Pons (tissue), 1 donor: ENCODE data around the gene DUSP3.

ENCODE experiments used
- DNase-seq: peaks from one replicate; pipeline ENCODE4 v3.0.0-alpha.2; 2016; ENCODE audit warnings: low spot score

DUSP3 gene

DNA sequence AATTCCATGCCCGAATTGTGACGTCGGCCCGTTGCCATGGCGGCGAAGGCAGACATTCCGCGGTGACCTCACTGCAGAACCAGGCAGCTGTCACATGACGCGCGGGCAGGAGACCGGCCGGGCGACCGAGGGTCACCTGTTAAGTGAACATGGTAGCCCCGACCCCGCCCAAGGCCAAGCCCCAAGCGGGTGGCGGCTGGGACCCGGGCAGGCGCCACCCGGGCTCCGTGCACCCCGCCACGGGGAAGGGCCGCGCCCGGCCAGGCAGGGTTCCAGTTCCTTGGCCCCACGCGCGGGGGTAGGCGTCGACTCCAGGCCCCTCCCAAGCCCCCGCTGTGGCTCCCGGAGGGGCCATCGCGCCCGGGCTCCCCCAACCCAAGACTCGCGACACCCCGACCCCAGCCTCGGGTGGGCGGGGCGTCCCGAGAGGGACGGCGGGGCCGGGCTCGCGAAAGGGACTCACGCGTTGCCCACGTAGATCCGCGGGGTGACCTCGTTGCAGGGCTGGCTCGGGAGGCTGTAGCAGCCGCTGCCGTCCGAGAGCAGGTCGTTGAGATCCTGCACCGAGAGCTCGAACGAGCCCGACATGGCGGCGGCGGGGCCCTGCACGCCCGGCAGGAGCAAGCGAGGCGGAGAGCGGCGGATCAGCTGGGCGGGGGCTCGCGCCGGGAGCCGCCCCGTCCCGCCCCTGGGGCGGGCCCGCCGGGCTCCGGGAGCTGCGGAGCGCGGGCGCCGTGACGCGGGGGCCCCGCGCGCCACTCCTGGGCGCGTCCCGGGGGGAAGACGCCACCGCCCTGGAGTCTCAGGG is at the start of gene DUSP3:
Gene DUSP3 (minus strand): TSS at position 641 of the 808 bp plus-strand sequence. CDS start 53 bp downstream, at position 588.
- peak; percentile 83 for DNase-seq

DNA sequence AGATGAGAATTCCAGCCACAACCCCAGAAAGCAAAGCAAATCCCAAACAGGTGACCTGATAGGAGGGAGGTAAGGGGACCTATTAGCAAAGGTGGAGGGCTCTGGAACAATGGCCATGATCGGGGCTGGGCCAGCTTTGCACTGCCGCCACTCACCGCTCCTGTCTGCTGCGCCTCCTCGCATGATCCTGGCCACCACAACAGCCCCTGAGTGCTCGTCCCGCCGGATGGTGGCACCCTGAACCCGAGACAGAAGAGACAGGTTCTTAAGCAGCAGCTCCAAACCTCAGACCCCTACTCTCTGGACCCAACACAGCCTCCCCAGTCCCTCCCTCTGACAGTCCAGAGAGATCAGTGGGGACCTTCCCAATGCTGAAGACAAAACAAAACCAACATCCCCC is 48.8 kb upstream of the DUSP3 start:
- no peak for DNase-seq

DNA sequence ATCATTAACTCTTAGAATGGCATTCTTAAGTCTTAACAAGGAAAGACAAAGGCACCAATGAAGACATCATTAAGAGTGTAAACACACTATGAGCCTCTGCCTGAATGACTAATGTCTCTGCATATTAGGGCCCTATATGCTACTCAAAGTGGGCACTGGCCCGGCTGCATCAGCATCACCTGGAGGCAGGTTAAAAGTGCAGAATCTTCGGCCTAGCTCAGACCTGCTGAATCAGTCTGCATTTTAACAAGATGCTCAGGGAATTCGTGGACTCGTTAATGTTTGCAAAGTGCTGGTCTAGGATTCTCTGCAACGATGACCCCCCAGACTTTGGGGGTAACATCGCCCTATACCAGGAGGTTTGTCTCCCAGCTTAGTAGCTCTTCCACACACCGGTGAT is 47.4 kb upstream of the DUSP3 start:
- DNase-seq, result no peak

- DNase-seq, result no peak
These were observed 46.8 kb upstream of the DUSP3 start for GRCh38 chr17:43825567-43825966.

DNA sequence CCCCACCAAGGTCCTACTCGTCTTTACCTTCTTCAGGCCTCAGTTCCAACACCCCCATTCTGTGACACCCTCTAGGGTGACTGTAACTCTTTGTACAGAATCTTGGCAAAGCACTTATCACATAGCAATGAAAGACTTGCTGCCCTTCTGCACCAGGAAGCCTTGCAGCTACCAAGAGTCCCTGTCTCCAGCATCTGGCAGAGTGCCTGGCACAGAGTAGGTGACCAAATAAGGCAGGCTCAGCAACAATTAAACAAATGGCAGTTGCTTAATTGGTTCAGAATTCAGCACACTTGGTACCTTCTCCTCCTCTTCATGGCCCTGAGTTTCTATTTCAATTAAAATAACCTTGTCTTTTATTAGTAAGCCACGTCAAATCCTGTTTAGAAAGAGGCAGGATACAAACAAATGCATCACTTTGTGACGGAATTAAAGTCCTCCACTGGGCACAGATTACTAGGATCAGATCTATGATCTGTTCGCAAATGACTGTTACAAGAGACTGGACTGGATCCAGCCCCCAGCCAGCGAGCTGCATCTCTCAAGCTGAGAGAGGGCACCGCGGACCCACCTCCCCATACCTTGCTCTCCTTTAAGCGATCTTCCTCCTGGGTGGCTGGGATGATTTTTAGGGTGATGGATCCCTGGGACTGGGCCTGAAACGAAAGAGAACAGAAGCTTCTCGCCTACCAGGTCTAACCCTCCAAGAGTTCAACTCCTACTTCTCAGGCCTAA is 44.7 kb upstream of the DUSP3 start:
- no peak for DNase-seq

- DNase-seq, result no peak
These were observed 43.9 kb upstream of the DUSP3 start for GRCh38 chr17:43822570-43823190.

DNA sequence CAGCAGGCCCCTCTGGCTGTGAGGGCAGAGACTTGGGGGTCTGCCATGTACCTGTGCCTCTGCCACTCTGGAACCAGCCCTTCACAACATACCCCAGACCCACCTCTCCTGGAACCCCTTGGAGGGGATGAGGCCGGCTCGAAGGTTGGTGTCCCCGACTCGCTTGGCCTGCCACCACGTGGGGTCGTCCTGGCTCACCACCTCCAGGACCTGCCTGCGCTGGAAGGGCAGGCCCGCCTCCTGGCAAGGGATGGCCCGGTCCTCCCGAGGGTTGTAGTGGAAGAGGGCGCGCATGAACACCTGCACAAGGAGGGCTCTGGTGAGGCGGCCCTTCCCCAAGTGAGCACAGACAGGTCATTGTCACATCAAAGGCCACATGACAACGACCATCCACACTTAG is 42.0 kb upstream of the DUSP3 start:
- no peak for DNase-seq

- DNase-seq, result no peak
These were observed 40.2 kb upstream of the DUSP3 start for GRCh38 chr17:43818966-43819365.

- no peak for DNase-seq
These were observed 39.0 kb upstream of the DUSP3 start for GRCh38 chr17:43817826-43818225.

GRCh38 chr17:43816336-43817320 is 37.9 kb upstream of the DUSP3 start:
- DNase-seq, result no peak

DNA sequence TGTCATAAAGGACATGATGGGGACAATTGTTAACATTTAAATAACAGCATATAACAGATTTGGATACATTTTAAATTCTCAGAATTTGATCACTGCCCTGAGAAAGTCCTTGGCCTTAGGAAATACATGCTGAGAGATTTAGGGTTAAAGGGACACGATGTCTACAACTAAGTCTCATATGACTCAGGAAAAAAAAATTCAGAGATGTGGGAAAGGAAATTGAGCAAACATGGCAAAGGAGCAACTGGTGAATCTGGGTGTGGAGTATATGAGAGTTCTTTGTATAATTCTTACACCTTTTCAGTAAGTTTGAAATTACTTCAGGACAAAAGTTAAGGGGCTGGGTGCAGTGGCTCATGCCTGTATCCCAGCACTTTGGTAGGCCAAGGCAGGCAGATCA is 35.9 kb upstream of the DUSP3 start:
- no peak for DNase-seq

DNA sequence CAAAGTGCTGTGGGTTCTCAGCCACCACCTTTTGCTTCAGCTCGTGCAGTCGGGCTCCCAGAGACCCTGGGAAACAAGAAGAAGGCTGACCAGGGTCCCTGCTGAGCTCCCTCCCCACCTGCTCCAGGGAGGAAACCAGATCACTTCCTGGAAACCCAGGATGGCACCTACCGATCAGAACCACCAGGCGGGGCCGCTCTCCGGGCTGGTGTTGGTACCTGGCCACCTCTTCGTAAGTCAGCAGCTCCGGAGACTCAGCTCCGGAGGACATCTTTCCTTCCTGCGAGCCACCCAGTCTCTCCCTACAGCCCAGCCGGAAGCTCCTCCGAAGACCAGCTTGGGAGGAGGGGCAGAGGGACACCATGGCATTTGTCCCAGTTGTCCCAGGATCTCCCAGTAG is 35.2 kb upstream of the DUSP3 start:
- no peak for DNase-seq

- DNase-seq, result no peak
These were observed 34.6 kb upstream of the DUSP3 start for GRCh38 chr17:43813386-43813785.

GRCh38 chr17:43812396-43813265 is 33.9 kb upstream of the DUSP3 start:
- no peak for DNase-seq

DNA sequence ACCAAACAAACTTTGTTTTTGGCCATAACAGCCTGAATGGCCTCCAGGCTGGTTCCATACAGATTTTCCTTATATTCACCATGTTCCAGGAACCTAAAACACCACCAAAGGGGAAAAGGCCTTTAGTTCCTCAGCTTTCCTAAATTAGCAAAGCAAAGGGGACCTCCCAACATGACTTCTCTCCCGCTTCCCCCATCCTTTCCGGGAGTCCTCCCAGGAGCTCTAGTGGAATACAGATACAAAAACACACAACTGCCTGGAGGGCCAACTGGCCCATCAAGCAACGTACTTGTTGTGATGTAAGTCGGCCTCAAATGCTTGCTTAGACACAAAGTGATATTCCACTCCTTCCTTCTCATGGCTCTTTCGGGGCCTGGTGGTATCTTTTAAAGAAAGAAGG is 32.0 kb upstream of the DUSP3 start:
- no peak for DNase-seq

- no peak for DNase-seq
These were observed 31.5 kb upstream of the DUSP3 start for GRCh38 chr17:43810226-43810715.

DNA sequence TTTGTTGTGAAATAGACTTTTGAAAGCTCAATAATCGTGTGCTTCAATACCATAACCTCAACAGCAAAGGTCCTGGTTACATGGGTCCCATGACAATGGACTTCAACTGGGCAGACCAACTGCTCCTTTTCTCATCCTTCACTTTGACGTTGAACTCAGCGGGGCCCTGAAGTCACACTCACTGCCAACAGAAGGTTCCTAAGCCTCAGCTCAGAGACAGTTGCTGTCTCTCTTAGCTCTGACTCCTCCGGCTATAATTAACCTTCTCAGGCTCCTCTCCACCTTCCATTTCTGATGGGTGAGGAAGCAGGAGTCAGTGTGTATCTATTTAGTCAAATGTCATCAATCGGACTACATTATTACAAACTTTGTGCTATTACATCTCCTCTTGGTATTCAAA is 30.3 kb upstream of the DUSP3 start:
- DNase-seq, result no peak

DNA sequence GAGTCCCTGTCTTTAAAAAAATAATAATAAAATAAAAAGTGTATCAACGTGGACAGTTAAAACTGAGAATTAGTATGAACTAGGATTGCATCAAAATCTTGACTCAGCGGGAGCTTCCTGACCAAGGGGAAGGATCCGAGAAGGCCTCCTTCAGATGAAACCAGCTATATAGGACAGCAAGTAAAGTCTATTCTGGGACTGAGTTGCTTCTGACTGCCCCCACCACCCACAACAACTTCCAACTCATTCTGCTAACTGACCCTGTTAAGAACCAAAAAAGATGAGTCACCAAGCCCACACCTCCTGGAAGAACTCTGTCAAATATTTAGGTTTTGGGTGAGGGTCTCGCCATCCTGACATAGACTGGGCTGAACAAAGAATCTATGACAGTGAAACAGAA is 29.3 kb upstream of the DUSP3 start:
- no peak for DNase-seq

- no peak for DNase-seq
These were observed 26.3 kb upstream of the DUSP3 start for GRCh38 chr17:43805117-43805516.

- DNase-seq, result no peak
These were observed 25.0 kb upstream of the DUSP3 start for GRCh38 chr17:43803758-43804157.

GRCh38 chr17:43801844-43802243 is 23.1 kb upstream of the DUSP3 start:
- no peak for DNase-seq
